ENCODE results near the gene HIRIP3. TPM values are rescaled to one million over a fixed set of nuclear protein-coding genes. Genes with fewer than 3 reads are reported as not detected.
"Not testable (repeated sequence)": the region's sequence is repeated elsewhere in the genome, so short reads cannot be mapped to it uniquely, and the experiment has no call there.

Gene HIRIP3, protein sequence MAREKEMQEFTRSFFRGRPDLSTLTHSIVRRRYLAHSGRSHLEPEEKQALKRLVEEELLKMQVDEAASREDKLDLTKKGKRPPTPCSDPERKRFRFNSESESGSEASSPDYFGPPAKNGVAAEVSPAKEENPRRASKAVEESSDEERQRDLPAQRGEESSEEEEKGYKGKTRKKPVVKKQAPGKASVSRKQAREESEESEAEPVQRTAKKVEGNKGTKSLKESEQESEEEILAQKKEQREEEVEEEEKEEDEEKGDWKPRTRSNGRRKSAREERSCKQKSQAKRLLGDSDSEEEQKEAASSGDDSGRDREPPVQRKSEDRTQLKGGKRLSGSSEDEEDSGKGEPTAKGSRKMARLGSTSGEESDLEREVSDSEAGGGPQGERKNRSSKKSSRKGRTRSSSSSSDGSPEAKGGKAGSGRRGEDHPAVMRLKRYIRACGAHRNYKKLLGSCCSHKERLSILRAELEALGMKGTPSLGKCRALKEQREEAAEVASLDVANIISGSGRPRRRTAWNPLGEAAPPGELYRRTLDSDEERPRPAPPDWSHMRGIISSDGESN
- 10.5 and 14.2 TPM in 2 replicates for total RNA-seq

DNA sequence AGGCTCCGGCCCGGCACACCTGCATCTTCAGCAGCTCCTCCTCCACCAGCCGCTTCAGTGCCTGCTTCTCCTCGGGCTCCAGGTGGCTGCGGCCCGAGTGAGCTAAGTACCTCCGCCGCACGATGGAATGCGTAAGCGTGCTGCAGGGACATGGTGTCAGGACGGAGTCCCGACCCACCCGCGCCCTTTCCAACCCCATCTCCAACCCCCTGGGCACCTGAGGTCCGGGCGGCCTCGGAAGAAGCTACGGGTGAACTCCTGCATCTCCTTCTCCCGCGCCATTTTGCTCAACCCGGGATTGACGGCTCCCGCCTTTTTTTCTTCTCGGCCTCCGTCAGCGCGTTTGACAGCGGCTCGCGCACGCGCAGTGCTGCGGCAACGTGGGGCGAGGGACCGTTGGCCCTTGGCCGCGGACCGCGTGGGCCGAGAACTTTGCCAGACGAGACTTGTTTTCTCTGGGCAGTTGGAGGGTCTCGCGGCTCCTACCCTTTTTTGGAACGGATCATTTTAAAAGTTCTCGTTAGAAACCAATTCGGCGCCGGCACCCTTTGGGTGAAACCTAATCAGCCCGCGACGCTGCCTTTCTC is at the start of gene HIRIP3:
Gene HIRIP3, minus strand, starts transcription at position 294 of the 587 bp plus-strand sequence. Its CDS starts 12 bp downstream, at position 282.
- intact Hi-C loops (cut with micrococcal nuclease) = loop anchor here (1.0 to 5.0 kb wide), 3 partner anchors 22 to 1173 kb away; partner anchors contain the start of genes ATXN2L, TAOK2 and TBX6
- H3K4me3 Mint-ChIP-seq = peak within 1 kb of the TSS; percentile 98
- CTCF ChIA-PET = interaction anchor here (1.4 kb wide), 1 partner anchor 131 kb away, joined by 4 read pairs; no protein-coding TSS in a partner anchor

DNA sequence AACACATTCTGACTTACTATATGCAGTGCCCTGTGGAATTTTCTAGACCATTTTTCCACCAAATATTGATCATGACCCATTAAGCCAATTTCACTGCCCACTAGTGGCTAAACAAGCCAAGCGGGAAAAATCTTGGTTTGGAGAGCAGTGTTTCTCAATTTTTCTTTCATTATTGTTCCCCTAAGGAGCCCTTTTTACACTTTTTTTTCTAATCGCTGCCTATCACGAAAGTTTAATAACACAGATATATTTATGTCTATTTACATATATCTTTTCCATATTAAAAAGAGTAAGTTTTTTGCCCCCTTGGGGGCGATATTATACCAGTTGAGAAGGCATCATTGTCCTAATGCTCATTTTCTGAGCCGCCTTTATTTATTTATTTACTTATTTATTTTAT is 46.4 kb upstream of the HIRIP3 start:
- DNase-seq (no peak), ATAC-seq (ENCODE audit: low read depth) (no peak)
- no peaks in the 10 kb centered on the region for H3K36me3 Mint-ChIP-seq (ENCODE audit: low read depth)
- TF ChIP-seq, protein P1, sequence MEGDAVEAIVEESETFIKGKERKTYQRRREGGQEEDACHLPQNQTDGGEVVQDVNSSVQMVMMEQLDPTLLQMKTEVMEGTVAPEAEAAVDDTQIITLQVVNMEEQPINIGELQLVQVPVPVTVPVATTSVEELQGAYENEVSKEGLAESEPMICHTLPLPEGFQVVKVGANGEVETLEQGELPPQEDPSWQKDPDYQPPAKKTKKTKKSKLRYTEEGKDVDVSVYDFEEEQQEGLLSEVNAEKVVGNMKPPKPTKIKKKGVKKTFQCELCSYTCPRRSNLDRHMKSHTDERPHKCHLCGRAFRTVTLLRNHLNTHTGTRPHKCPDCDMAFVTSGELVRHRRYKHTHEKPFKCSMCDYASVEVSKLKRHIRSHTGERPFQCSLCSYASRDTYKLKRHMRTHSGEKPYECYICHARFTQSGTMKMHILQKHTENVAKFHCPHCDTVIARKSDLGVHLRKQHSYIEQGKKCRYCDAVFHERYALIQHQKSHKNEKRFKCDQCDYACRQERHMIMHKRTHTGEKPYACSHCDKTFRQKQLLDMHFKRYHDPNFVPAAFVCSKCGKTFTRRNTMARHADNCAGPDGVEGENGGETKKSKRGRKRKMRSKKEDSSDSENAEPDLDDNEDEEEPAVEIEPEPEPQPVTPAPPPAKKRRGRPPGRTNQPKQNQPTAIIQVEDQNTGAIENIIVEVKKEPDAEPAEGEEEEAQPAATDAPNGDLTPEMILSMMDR (IDR thresholded peaks at IDR 0.05) = no peak
- no peaks in the 10 kb centered on the region for H3K27me3 Mint-ChIP-seq
- intact Hi-C loops (cut with micrococcal nuclease) = no loop called here
- no peak overlapping the region for H3K4me3 Mint-ChIP-seq
- POLR2A ChIA-PET = interaction anchor here (0.7 kb wide), 1 partner anchor 10 kb away, joined by 3 read pairs; no protein-coding TSS in a partner anchor
- H3K4me1 Mint-ChIP-seq = peaks cover 4% of the 10 kb centered on the region
- no peaks in the 10 kb centered on the region for H3K9me3 Mint-ChIP-seq
- CTCF ChIA-PET = no interaction called here
- H3K27ac Mint-ChIP-seq = no peak overlapping the region

More for the DNA sequence above, at the start of gene HIRIP3:
- no peaks in the 10 kb centered on the region for H3K27me3 Mint-ChIP-seq
- H3K36me3 Mint-ChIP-seq (ENCODE audit: low read depth) = peaks cover 60% of the 10 kb centered on the region
- POLR2A ChIA-PET = interaction anchor here (0.5 to 2.2 kb wide), 11 partner anchors 9 to 1846 kb away, joined by 3 to 11 read pairs (median 5); partner anchors contain the start of genes ALDOA, ASPHD1, CDIPT and KCTD13
- H3K9me3 Mint-ChIP-seq = no peaks in the 10 kb centered on the region
- H3K27ac Mint-ChIP-seq = peak within 1 kb of the TSS; percentile 97
- TF ChIP-seq, protein P1 (IDR thresholded peaks at IDR 0.05) = no peak
- DNase-seq (peak; percentile 80), ATAC-seq (ENCODE audit: low read depth) (peak; percentile 51)
- H3K4me1 Mint-ChIP-seq = peaks cover 29% of the 10 kb centered on the region

DNA sequence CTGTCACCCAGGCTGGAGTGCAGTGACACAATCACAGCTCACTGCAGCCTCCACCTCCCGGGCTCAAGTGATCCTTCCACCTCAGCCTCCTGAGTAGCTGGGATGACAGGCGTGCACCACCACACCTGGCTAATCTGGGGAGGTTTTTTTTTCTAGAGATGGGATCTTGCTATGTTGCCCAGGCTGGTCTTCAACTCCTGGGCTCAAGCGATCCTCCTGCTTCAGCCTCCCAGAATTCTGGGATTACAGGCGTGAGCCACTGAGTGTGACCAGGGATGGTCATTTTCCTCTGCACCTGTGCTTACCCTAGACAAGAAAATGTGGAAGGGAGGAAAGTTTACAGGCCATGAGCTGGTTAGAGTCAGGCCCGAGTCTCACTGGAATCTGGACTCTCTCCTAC is 45.3 kb upstream of the HIRIP3 start:
- DNase-seq; H3K27ac Mint-ChIP-seq; H3K36me3 Mint-ChIP-seq (ENCODE audit: low read depth); H3K27me3 Mint-ChIP-seq; POLR2A ChIA-PET; H3K9me3 Mint-ChIP-seq; ATAC-seq (ENCODE audit: low read depth); H3K4me1 Mint-ChIP-seq; intact Hi-C loops (cut with micrococcal nuclease); H3K4me3 Mint-ChIP-seq: not testable (repeated sequence)
- CTCF ChIA-PET = interaction anchor here (0.8 kb wide), 1 partner anchor 48 kb away, joined by 3 read pairs; no protein-coding TSS in a partner anchor

DNA sequence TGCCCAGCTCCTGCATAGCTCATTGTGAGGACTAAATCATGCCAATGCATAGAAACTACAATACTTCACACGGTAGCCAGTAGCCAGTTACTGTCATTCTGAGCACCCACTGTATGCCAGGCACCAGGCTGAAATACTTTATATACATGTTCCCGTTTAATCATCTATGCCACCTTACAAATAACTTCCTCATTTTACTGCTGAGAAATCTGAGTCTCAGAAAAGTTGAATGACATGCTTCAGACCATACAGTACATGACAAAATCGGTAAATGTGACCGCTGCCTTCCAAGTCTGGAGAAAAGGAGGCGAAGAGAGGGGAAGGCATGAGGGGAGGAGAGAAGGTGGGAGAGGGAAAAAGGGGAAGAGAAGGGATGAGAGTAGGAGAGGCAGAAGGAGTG is 44.8 kb upstream of the HIRIP3 start:
- ATAC-seq (ENCODE audit: low read depth) (peak; percentile 66), DNase-seq (no peak)
- Mint-ChIP-seq H3K36me3 (ENCODE audit: low read depth) (no peaks in the 10 kb centered on the region), H3K4me3 (no peak overlapping the region), H3K4me1 (peaks cover 4% of the 10 kb centered on the region), H3K9me3 (no peaks in the 10 kb centered on the region), H3K27me3 (peaks cover 8% of the 10 kb centered on the region), H3K27ac (no peak overlapping the region)
- intact Hi-C loops (cut with micrococcal nuclease) = no loop called here
- TF ChIP-seq, protein P1 (IDR thresholded peaks at IDR 0.05) = no peak
- CTCF ChIA-PET = interaction anchor here (0.8 kb wide), 1 partner anchor 48 kb away, joined by 3 read pairs; no protein-coding TSS in a partner anchor
- POLR2A ChIA-PET = no interaction called here

DNA sequence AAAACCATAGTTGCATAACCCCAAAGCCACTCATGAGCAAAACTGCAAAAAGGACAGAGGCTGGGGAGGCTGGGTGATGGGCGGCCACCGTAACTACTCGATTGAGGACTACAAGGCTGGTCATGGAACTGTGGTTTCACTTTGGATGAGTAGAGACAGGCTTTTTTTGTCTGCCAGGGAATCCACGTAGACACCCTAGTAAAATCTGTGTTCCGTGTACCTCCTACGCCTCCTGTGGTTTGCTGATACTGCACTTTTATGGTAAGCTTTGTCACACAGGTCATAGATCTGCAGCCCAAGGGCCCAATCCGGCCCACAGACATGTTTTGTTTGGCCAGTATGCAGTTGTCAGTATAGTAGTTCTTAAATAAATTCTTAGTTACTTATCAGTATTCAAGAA is 37.9 kb upstream of the HIRIP3 start:
- peaks cover 44% of the 10 kb centered on the region for H3K27me3 Mint-ChIP-seq
- H3K4me1 Mint-ChIP-seq = peaks cover 8% of the 10 kb centered on the region
- TF ChIP-seq, protein P1 (IDR thresholded peaks at IDR 0.05) = no peak
- intact Hi-C loops (cut with micrococcal nuclease) = no loop called here
- no peak overlapping the region for H3K27ac Mint-ChIP-seq
- CTCF ChIA-PET = interaction anchor here (0.9 to 1.3 kb wide), 2 partner anchors 20 to 238 kb away, joined by 3 to 4 read pairs; a partner anchor contains a TSS
- ATAC-seq (ENCODE audit: low read depth) (no peak), DNase-seq (no peak)
- no peaks in the 10 kb centered on the region for H3K9me3 Mint-ChIP-seq
- no peak overlapping the region for H3K4me3 Mint-ChIP-seq
- POLR2A ChIA-PET = no interaction called here
- H3K36me3 Mint-ChIP-seq (ENCODE audit: low read depth) = no peaks in the 10 kb centered on the region

Measured in activated B cell treated with CpG ODN at 0.5 μM for 24 hours (primary cell).